Suprapubic skin (tissue), 4 donors: ENCODE data around the gene FAM170B. TPM values are rescaled to one million over a fixed set of nuclear protein-coding genes. Genes with fewer than 3 reads are reported as not detected.

ENCODE experiments used
- DNase-seq, 2 donors: peaks; one replicate each; pipeline ENCODE4 v3.0.0-alpha.2; 2019; ENCODE audit warnings: low spot score in 2 of 2
- H3K27ac ChIP-seq: fragments of 200-600 bp; sonication (generic); one replicate; pipeline ENCODE4 v1.5.1; 2019
- H3K27me3 ChIP-seq: fragments of 200-600 bp; sonication (generic); one replicate; pipeline ENCODE4 v1.5.1; 2019
- H3K36me3 ChIP-seq: fragments of 200-600 bp; sonication (generic); one replicate; pipeline ENCODE4 v1.5.1; 2019
- H3K4me1 ChIP-seq: fragments of 200-600 bp; sonication (generic); one replicate; pipeline ENCODE4 v1.5.1; 2019
- H3K4me3 ChIP-seq: fragments of 200-600 bp; sonication (generic); one replicate; pipeline ENCODE4 v1.5.1; 2019; ENCODE audit warnings: mild to moderate bottlenecking
- H3K9me3 ChIP-seq: fragments of 200-600 bp; sonication (generic); one replicate; pipeline ENCODE4 v1.5.1; 2019
- EP300 ChIP-seq: sonication (generic); formaldehyde crosslinking; IDR thresholded peaks from one replicate; pipeline ENCODE4 v1.6.1; 2017; ENCODE audit warnings: antibody characterized with exemption
- POLR2A ChIP-seq, 2 donors: fragments of 450-650 bp; IDR thresholded peaks; one replicate each; pipeline ENCODE4 v1.6.1; 2017; ENCODE audit warnings: antibody characterized with exemption in 2 of 2, mild to moderate bottlenecking in 2 of 2, moderate library complexity in 2 of 2
- POLR2AphosphoS5 ChIP-seq, 3 donors: sonication (generic); formaldehyde crosslinking; IDR thresholded peaks; one replicate each; pipeline ENCODE4 v1.6.1; 2017; ENCODE audit warnings: antibody characterized with exemption in 3 of 3
- WGBS: methylation state at CpG from one replicate; pipeline ENCODE4 v1.1.5; 2018; 5-methylcytosine and 5-hydroxymethylcytosine counted together
- total RNA-seq, 4 donors: library from RNA; depleted of rRNA; stranded (reverse); fragments of >200 nt; gene quantifications; one replicate each; pipeline ENCODE4 v1.1.0, GENCODE V29; 2016
- TF ChIP-seq, protein P1 (sequence below), 2 donors: fragments of 200-600 bp in 1 of 2; fragments of 450-650 bp in 1 of 2; sonication (generic) in 1 of 2; IDR thresholded peaks; one replicate each; pipeline ENCODE4 v1.5.1; 2016 to 2019; ENCODE audit warnings: antibody characterized with exemption in 2 of 2, mild to moderate bottlenecking in 1 of 2, moderate library complexity in 1 of 2

FAM170B gene
- total RNA-seq, 4 donors from 2014 or later = not detected

DNA sequence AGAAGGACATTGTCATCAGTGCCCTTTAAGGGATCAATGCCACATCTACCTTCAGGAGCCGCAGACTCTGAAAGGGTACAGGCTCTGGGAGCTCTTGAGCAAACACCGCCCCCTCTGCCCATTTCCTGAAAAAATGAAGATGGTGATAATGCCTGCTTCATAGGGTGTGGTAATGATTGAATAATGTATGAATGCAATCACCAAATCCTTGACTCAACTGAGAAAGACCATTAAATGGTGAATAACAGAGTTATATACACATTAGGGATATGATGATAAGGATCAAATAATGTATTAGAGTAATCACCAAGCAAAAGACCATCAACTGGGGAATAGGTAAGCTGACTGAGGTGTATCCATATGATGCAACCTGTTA lies 1.5 kb downstream of the FAM170B start:
- H3K27me3 ChIP-seq = no peaks in the 10 kb centered on the region
- no peaks in the 10 kb centered on the region for H3K9me3 ChIP-seq
- H3K4me3 ChIP-seq = no peak overlapping the region
- TF ChIP-seq, protein P1, sequence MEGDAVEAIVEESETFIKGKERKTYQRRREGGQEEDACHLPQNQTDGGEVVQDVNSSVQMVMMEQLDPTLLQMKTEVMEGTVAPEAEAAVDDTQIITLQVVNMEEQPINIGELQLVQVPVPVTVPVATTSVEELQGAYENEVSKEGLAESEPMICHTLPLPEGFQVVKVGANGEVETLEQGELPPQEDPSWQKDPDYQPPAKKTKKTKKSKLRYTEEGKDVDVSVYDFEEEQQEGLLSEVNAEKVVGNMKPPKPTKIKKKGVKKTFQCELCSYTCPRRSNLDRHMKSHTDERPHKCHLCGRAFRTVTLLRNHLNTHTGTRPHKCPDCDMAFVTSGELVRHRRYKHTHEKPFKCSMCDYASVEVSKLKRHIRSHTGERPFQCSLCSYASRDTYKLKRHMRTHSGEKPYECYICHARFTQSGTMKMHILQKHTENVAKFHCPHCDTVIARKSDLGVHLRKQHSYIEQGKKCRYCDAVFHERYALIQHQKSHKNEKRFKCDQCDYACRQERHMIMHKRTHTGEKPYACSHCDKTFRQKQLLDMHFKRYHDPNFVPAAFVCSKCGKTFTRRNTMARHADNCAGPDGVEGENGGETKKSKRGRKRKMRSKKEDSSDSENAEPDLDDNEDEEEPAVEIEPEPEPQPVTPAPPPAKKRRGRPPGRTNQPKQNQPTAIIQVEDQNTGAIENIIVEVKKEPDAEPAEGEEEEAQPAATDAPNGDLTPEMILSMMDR (IDR thresholded peaks at IDR 0.05) = no peak
- TF ChIP-seq POLR2AphosphoS5 (IDR thresholded peaks at IDR 0.05) = no peak
- TF ChIP-seq EP300 = no peak
- TF ChIP-seq POLR2A (IDR thresholded peaks at IDR 0.05) = no peak
- H3K4me1 ChIP-seq = peaks cover 5% of the 10 kb centered on the region
- no peak overlapping the region for H3K27ac ChIP-seq
- 88% methylated on average over 2 of the region's 2 CpGs for WGBS
- DNase-seq = no peak
- H3K36me3 ChIP-seq = no peaks in the 10 kb centered on the region

DNA sequence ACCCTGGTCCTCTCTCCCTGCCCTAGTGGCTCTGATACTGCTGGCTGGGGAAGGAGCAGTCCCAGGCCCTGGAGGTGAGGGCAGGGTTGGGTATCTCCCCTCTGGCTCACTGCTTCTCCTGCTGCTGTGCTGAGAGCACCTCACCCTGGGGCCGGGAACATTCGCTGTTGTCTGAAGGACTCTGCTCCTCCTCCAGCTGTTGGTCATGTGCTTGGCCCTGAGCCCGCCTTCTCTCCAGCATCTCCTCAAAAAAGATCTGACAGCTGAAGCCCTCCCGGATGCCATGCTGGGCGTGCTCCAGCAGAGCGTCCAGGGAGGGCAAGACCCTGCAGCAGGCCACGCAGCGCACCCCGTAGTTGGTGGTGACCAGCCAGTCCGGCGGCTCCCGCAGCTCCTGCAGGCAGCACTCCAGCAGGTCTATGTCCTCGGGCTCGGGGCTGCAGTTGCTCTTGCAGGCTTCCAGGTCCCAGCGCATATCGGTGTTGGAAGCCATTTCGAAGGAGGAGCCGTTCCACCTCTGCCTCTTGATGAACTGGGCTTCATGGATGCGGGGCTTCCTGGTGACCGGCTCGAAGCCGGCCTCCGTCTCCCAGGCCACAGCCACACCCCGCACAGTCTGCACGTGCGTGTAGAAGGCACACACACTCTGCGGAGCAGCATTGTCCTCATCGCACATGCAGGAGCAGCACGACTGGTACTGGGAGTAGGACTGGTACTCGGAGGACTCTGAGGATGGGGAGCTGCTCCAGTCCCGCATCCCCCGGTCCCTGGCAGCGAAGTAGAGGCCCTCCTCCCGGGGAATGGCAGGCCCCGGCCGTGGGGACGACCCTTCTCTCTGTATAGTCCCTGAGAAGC lies 2.1 kb downstream of the FAM170B start:
- WGBS = 52% methylated on average over 6 of the region's 37 CpGs
- Histone ChIP-seq H3K4me3 (no peak overlapping the region), H3K27me3 (no peaks in the 10 kb centered on the region), H3K27ac (no peak overlapping the region), H3K4me1 (peaks cover 5% of the 10 kb centered on the region), H3K36me3 (no peaks in the 10 kb centered on the region), H3K9me3 (no peaks in the 10 kb centered on the region)
- DNase-seq = no peak
- TF ChIP-seq, protein P1 (IDR thresholded peaks at IDR 0.05) = no peak
- TF ChIP-seq EP300 = no peak
- no peak for TF ChIP-seq POLR2A (IDR thresholded peaks at IDR 0.05)
- no peak for TF ChIP-seq POLR2AphosphoS5 (IDR thresholded peaks at IDR 0.05)

DNA sequence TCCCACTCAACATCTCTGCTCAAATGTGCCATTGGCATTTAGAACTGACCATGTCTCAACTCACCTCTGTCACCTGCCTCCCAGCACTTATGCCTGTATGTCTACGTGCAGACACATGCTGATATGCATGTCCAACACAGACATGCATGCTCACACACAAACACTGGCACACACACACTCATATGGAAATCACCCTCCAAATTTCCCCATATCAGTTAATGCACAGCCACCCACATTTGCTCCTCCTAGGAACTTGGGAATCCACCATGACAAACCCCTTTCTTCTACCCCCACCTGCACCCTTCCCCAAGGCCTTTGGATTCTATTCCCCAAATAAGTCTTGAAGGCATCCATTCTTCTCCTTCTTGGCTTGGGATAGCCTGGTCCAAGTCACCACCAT lies 4.4 kb downstream of the FAM170B start:
- no peak overlapping the region for H3K27ac ChIP-seq
- WGBS = 67% methylated on average over 1 of the region's 1 CpG
- DNase-seq = no peak
- TF ChIP-seq, protein P1 (IDR thresholded peaks at IDR 0.05) = no peak
- TF ChIP-seq POLR2AphosphoS5 (IDR thresholded peaks at IDR 0.05) (no peak), EP300 (no peak), POLR2A (IDR thresholded peaks at IDR 0.05) (no peak)
- no peaks in the 10 kb centered on the region for H3K27me3 ChIP-seq
- H3K36me3 ChIP-seq = no peaks in the 10 kb centered on the region
- no peak overlapping the region for H3K4me3 ChIP-seq
- no peaks in the 10 kb centered on the region for H3K9me3 ChIP-seq
- no peaks in the 10 kb centered on the region for H3K4me1 ChIP-seq

DNA sequence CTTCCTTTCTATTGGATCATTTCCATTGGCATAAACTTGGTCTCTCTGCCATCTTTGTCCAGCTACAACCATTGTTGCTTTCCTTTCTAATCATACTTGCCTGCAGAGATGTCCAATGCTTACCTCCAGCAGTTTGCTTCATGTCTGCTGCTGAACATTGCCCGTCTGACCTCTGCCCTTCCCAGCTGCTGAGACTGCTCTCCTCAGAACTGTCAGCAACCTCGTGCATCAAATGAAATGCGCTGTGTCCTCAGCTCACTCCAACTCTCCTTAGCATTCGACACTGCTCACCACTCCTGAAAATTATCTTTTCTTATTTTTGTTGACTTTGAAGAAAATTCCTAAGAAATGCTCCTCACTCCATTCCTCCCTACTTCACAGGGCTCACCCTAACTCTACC lies 5.0 kb downstream of the FAM170B start:
- no peak for TF ChIP-seq POLR2A (IDR thresholded peaks at IDR 0.05)
- no peak for TF ChIP-seq POLR2AphosphoS5 (IDR thresholded peaks at IDR 0.05)
- TF ChIP-seq, protein P1 (IDR thresholded peaks at IDR 0.05) = no peak
- TF ChIP-seq EP300 = no peak

DNA sequence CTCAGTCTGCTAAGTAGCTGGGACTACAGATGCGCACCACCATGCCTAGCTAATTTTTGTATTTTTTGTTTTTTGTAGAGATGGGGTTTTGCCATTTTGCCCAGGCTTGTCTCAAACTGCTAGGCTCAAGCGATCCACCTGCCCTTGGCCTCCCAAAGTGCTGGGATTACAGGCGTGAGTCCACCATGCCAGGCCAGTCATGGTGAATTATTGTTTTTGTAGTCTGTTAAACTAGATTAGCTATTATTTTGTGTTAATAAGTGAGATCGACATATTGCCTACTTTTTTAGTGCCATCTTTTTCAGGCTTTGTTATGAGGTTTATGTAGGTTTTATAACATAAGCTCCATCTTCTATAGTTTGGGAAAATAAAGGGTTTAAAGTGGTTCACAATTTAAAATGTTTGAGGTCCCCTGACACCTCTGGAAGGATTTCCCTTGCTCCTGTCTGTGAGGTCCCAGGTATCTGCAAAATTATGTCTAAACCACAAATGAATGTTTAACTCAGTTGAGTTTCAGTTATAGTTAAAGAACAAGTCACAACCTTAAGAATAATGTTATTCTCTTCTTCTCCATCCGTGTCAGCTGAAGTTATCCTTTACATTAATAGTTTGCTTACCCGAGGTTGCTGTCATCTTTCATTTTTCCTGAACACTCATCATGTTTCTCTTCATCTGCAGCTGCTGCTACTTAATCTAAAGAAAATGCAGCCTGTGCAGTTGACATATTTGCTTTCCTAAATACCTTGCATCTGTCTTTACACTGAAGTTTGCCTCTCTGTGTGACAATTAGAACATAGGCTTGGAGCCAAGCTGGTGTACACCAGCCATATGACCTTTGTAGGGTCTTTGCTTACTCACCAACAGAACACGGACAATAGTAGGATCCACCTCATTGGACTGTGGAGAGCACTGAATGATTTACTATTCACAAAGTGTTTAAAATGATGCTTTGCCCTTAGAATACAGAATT lies 9.6 kb downstream of the FAM170B start:
- Histone ChIP-seq H3K27me3 (no peaks in the 10 kb centered on the region), H3K9me3 (no peaks in the 10 kb centered on the region), H3K36me3 (no peaks in the 10 kb centered on the region), H3K4me3 (no peak overlapping the region), H3K4me1 (no peaks in the 10 kb centered on the region), H3K27ac (no peak overlapping the region)
- 86% methylated on average over 7 of the region's 7 CpGs for WGBS
- TF ChIP-seq EP300 (no peak), POLR2A (IDR thresholded peaks at IDR 0.05) (no peak), POLR2AphosphoS5 (IDR thresholded peaks at IDR 0.05) (no peak)
- TF ChIP-seq, protein P1 (IDR thresholded peaks at IDR 0.05) = no peak
- DNase-seq = no peak

More for the DNA sequence above, 5.0 kb downstream of the FAM170B start:
- DNase-seq = no peak
- WGBS = 88% methylated on average over 4 of the region's 4 CpGs
- Histone ChIP-seq H3K27me3 (no peaks in the 10 kb centered on the region), H3K27ac (no peak overlapping the region), H3K4me3 (no peak overlapping the region), H3K9me3 (no peaks in the 10 kb centered on the region), H3K36me3 (no peaks in the 10 kb centered on the region), H3K4me1 (no peaks in the 10 kb centered on the region)
